Stimulated activated CD8-positive, alpha-beta memory T cell treated with anti-CD3 and anti-CD28 coated beads, Interleukin-15, amount 100 ng/mL, for 1 hour (primary cell): ENCODE data around the gene FHDC1.

Source experiments
- DNase-seq: peaks from one replicate; pipeline ENCODE4 v3.0.0-alpha.2; 2020; ENCODE audit warnings: low read depth

Gene FHDC1

DNA sequence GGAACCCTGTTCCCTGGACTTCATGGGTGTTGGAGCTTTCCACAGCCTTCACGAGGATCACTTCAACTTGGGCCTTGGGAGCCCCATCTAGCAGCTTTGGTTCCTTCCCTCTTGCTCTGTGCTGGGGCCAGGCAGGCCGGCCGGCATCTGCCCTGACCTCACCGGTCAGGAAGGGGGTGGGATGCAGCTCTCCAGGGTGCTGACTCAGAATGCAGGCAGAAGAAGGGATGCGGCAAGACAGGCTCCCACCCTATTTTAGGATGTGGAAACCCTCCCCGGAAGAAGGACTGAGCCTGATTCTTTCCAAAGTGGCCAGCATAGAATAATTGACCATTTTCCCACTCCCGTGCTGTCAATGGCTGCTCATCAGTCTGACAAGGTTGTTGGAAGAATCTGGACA lies 47.1 kb downstream of the FHDC1 start:
- DNase-seq = no peak

DNA sequence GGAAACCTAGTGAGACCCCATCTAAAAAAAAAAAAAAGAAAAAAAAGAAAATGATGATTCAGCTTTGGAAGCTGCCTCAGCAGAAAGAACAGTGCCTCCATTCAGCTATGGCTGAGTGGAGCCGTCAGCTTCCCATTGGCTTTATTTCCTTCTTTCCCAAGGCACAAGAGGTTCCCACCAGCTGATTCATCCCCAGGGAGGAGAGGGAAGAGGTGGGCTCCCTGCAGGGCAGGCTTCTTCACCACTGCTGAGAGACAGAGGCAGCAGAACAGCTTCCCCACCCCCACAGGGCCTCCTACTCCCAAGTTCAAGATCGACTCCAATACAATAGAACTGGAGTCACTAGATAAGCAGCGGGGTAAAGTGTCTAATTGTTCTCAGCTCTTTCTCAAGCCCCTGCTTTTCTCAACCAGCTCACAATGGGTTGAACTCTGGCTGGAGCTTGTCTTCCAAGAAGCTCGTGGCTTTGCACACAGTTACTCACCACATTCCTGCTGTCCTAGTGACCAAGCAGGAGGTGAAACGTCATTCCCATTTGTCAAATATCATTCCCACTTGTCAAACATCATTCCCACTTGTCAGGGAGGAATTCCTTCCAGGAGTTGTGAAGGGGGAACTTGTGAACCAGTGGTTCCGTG lies 47.8 kb downstream of the FHDC1 start:
- DNase-seq = no peak

DNA sequence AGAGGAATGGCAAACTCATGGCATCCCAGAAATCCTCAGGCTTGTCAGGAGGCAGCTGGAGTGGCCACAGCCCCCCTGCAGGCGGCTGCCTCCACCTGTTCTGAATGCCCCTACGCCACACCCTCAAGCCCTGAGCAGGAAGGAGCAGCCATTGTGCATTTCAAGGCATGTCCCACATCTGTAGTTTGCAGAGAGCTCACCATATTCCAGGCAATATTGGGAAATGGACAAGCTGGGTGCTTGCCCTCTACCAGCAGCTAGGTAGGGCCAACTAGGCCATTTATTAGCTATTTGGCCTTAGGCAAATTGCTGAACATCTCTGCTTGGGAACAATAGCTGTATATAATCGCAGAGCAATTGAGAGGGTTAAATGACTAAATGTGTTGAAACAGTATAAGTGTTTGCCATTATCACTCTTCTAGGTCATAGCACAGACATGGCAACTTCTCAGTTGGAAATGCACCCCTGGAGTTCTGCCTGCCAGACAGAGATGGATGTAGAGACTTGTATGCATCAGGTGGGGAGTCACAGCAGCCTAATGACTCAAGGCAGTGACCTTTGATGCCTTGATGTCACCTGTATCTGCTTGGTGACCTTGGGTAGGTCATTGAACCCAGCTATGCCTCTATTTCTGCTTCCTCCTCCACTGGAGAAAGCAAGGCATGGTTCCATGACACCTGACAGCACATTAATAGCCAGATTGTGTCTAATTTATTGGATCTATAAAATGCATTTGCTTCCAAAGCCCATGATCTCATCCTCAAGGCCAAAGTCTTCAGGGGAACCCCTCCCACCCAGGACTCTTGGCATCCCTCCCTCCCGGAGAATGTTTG lies 52.8 kb downstream of the FHDC1 start:
- no peak for DNase-seq

DNA sequence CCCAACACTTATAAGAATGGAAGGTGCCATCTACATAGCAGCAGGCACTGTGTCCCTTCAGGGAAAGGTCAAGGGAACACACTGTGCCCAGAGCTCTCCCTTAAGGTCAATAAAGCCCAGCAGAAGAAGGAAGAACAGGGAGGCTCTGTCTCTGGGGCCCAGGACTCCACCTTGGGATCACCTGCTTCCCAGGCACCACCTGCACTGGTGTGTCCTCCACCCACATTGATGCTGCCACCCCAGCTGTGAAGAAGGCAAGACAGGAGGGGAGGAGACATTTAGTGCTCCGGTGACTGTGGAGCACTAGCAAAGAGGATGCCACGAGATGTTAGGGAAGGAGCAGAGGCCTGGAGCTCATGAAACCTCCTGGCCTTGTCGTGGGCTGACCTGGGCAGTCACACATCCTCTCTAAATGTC lies 53.4 kb downstream of the FHDC1 start:
- no peak for DNase-seq

DNA sequence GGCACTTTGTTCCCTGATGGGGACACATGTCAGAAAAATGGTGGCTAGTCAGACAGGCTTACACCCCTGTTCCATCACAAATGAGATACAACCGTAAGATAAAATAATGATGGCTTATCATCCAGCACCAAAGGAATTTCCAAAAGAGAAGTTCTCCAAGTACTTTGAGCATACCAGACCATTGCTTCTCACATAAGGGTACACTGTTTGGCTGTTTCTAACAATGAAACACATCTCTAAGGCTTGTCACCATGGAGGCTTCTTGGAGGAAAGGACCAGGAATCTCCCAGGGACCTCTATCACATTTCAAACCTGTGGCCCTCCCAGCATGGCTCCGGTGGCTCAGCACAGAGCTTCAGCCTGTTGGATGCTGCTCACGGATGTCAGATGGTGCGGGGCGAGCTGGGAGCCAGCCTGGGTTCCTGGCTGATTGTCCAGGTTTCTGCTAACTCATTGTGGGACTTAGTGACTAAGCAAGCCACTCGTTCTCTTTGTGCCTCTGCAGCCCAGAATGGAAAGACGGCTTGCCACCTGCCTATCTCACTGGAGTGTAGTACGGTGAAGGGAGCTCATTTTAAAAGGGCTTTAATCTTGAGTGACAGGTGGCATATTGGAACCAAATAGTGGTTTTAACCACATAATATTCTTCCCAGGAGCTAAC lies 54.5 kb downstream of the FHDC1 start:
- no peak for DNase-seq

DNA sequence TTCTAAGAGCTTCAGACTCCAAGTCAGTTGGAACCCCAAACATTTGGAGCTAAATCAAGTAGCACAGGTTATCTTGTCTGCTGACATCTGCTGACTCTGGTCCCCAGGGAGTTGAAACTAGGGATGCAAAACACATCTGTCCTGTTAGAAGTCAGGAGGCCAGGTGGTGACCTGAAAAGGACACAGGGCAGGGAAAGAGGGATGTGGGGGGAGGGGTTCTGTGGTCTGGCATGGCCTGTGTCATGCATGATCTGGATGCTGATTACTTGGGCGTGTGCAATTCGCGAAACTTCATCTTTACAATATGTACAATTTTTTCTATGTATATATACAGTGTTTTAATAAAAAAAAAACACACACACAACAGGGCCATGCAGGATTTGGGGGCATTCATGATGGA lies 55.3 kb downstream of the FHDC1 start:
- DNase-seq = no peak

DNA sequence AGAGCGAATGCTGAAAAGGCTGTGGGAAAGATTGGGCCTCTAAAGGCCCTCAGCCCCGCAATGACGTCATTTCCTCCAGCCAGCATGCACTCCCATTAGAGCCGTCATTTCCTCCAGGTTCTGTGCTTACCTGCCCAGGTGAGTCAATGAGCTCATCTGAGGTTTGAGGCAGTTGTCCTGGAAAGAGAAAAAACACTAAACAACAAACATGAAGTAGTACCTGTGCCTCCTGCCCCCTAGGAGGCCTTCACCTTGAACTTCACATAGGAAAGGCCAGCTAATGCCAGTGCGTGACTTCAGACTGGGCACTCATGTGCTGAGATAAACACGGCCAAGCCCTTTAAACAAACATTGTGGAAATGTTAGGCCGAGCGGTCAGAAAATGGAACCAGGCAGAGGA lies 55.9 kb downstream of the FHDC1 start:
- no peak for DNase-seq

DNA sequence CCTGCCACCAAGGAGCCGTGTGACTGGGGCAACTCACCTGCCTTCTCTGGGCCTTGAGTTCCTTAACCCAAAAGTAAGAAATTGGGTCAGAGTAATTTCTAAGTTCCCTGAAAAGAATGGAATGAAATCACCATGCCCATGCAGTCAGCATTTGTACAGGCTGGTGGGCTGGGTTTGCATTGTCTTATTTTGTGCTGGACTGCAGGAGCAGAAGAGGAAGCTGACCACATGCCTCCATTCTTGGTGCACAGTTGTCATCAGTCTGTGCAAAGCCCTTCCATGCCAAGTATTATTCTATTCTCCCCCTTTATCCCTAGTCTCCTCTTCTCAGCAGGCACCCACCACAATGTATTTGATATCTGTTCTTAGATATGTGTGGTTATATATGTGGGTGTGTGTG lies 56.3 kb downstream of the FHDC1 start:
- DNase-seq = no peak

DNA sequence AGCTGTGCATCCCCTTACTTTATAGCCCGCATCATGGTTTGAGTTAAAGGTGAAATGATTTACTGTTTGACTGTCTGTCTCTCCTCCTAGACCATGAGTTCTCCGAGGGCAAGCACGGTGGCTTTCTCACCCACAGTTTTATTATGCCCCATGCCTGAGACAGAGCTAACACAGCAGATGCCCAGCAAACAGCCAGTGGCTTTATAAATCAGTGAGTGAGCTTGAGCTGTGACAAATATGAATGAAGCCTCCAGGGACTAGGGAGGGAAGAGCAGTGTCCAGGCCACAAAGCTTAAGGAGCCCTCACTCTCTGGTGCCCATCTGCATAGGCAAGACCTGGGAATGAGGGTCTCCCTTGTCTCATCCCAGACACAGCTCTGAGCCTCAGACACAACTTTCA lies 57.9 kb downstream of the FHDC1 start:
- DNase-seq = no peak

DNA sequence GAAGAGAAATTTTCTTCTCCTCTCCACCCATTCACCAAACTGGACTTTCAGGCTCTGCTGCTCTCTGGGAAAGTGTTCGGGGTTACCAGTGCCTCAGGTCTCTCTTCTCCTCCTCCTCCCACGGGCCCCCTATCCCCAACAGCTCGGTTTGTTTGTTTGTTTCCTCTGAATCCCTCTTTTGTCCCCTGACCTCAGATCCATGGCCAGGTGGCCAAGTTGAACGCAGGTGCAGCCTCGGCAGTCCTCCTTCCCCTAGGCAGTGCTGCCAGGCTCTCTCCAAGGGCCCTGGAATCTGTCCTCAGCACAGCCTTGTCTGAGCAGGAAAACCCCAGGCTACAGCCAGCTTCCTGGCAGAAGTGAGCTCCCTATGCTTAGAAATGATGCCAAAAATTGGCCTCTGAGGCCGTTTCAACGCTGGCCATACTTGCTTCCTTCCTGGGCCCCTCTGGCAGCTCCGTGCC lies 60.0 kb downstream of the FHDC1 start:
- no peak for DNase-seq

DNA sequence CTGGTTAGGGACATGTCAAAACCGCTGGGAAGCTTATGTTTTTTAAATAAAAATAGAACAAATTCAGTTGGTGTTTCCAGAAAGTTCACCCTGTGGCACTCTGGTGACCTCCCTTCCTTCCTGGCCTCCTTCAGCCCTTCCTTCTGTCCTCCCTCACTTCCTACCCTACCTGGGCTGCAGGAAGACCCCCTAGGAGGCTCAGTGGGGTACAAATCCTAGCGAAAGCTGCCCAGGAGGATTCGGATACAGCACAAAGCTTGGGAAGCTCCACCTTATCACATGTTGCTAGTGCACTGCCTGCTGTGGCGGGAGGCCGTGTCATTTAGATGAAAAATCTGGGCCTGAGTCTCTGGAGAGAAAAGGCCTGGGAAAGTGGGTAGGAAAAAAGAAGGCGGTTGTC lies 60.5 kb downstream of the FHDC1 start:
- DNase-seq = no peak

DNA sequence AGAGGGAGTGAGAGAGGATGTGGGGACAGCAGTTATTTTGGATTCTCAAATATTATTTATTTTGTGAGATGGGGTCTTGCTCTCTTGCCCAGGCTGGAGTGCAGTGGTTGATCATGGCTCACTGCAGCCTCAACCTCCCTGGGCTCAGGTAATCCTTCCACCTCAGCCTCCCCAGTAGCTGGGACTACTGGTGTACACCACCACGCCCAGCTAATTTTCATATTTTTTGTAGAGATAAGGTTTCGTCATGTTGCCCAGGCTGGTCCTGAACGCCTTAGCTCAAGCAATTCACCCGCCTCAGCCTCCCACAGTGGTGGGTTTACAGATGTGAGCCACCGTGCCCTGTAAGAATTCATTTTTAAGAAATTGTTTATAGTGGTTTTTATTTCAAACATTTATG lies 61.2 kb downstream of the FHDC1 start:
- DNase-seq = no peak

DNA sequence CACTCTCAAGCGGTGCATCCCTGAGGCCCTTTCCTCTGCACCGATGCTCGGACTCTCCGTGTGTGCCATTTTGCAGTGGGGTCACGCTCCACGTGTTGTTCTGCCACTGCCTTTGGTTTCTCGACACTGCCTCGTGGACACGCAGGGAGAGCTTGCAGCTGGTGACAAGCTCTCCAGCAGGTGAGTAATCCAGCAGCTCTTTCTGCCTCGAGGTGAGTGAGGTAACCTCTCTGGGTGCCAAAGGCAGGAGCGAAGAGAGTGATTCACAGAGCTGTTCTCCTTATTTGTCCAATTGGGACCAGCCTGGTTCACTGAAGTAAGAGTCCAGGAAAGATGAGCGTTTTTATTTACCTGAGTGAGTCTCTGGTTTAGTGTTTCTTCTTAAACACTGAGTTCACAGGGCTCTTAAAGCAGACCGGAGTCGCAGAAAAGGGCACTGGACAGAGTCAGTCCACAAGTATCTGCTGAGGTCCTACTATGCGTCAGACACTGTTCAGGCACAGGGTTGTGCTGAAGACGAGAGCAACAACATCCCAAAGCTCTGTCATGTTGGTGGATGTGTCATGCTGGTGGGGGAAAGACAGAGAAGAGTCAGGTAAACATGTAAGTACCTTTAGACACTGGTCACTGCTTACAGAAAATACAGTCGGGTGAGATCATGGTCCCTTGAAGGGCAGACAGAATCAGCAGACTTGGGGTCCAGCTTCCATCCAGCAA lies 61.8 kb downstream of the FHDC1 start:
- DNase-seq = no peak

DNA sequence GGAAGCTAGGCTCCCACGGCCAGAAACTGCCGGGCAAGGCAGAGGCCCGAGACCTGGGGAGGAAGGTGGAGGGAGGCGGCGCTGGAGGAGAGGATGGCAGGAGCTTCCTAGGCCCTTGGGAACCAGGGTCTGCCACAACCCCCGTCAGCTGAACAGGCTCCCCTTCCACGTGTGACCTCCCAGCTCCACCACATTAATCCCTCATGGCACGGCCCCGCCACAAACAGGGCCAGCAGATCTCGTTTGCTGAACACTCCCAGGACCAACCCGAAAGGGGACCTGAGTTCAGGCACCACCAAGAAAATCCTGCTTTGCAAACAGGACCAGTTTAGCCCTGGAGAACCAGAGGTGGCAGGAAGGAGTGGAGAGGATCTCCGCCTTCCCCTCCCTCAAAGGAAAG lies 62.7 kb downstream of the FHDC1 start:
- no peak for DNase-seq

DNA sequence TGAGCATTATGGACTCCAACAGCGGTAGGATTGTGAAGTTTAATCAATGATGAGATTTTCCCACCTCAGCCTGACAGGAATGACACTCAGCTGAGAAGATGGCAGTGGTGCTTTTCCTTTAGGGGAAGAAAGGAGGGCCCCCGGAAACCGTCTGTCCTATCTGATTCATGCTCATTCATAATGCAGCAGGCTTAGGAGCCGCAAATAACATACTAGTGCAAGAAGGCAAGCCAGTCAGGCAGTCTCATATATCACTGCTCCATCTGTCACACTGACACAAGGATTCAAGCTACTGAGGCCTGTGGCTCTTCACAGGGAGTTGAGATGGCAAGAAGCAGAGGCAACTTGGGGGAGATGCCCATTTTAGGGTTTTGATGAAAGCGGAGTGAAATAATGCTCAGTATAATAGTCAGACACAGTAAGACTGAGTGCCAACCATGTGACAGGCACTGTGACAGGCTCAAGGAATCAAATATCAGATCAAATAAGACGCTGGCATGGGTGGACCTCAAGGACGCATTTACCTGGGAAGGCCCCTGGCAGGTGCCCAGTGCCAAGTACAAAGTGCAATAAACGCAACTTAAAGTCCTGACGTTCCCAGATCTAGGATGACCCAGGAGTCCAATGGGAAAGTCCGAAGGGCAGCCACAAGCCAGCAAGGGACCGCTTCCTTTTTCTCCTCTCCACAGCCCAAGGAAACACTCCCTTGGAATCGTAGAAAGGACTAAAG lies 63.4 kb downstream of the FHDC1 start:
- no peak for DNase-seq

DNA sequence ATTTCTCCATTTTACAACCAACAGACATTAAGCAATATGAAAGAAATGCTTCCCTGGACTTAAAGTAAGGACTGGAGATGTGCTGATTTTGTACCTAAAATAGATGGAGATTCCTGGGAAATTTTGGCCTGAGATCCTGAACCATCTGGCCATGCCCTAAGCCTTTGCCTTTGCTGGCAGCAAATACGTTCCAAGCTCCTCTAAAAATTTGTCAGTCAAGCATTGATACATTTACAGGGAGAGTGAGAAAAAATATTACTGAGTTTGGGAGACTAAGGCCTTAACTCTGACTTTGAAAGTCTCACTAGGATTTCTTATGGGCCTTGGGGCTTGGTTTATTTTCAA lies 63.9 kb downstream of the FHDC1 start:
- DNase-seq = no peak

DNA sequence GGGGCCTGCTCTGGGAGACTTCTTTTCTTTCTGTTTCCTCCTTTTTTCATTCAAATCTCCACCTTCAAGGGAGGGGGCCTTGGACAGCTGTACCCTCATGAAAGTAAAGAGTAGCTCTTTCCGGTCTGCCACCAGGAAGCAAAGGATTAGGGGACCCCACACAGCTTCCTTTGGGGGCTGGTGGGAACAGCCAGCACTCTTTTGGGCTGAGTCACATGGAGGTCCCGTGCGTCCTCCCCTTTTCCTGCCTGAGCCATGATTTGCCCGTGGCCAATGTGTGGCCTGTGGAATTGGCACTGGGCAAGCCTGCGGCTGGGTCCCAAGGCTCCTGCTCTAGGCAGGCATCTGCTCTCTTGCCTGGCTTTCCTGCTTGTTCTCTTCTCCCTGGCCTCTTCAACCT lies 65.5 kb downstream of the FHDC1 start:
- no peak for DNase-seq

DNA sequence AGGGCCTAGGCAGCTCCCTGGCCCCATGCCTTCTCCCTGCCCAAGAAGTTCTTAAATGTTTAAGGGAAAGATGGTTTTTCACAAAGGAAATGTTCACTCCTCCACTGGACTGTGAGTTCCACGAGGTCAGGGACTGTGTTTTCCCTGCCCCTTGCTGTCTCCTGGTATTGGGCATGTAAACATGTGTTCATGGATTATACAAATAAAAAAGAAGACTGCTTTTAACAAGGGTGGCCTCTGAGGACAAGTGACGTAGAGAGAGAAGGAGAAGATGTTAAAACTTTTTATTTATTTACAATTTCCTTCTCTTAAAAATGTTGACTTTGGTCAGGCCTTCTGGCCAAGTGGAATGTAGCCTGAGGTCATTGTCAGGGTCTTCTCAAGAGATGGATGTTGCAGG lies 66.0 kb downstream of the FHDC1 start:
- no peak for DNase-seq

DNA sequence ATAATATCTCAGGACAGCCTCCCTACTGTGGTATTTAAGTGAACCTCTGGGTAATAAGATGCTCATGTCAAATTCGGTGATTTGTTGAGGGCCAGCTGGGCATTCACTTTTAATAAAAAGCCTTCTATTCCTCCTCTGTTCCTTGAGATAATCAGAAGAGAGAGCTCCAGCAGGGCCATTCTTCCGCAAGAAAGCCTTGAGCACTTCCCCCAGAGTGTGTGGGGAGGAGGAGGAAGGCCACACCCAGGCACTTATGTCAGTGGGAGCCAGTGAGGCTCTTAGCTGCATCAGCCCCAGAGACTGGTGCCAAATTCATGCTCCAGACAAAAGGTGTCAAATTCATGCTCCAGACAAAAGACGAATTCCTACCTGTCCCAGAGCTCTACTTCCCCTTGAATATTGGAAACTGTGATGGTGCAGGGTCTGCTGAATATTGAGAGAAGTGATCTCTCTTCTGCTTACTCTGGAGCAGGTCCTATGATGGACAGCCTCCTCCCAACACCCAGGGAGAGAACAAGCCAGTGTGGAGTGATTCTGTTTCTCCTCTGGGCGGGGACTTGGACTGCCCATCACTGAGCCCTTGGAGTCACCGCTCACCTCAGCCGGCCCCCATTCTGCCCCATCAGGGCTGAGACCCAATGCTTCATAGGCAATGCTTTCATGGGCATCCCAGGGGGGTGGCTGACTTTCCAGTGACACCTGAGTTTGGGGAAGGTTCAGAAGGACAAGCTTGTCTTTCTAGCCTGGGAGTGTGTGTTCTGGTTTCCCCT lies 68.1 kb downstream of the FHDC1 start:
- DNase-seq = no peak

DNA sequence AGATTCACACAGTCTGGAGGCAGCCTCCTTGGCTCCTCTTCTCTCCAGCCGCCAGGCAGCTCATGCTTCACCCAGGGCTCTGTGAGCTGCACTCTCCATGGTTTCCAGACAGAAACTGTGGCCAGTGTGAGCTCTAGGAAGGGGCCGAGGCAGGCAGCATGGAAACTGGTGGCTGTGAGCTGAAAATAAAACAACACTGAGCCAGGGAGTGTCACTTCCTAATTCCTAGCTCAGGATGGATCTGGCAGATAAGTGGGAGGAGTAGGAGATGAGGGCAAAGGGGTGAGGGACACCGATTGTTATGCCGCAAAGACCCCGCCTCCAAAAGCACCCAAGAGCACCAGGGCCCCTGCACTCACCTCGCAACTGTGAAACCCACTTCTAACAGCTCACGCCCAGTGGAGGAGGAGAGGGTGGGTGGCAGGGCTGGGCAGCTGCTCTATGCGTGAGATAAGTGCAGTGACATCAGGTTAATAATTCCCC lies 69.8 kb downstream of the FHDC1 start:
- no peak for DNase-seq

DNA sequence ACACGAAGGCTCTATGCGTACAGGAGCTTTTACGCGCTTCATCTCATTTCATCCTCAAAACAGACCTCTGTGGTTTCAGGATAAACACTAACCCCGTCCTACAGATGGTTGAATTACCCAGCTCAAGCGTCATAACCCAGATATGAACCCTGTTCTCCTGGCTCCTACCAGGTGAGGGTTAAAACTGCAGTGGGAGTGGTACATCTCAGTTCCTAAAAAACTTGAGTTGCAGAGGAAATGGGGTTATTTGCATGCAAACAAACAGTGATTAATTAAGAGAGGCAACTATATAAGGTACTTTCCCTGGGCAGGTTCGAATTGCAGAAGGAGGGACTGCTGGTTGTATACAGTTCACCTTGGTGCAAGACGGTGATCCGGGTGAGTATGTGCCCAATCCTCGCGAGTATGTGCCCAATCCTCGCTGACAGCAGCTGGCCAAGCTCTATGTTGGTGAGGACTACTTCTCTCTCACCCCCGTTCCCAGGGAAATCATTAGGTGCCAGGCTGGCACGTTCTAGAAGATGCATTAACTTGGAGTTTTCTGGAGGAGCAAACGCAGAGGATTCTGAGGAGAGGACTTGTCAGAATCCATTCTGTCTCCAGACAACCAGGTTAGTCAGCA lies 72.6 kb downstream of the FHDC1 start:
- DNase-seq = no peak
